Activated T-cell treated with anti-CD3 and anti-CD28 coated beads, Interleukin-2, amount 50 U/mL, for 4 hours (primary cell): Measurements from ENCODE around the gene FBXO21. TPM values are rescaled to one million over a fixed set of nuclear protein-coding genes. Genes with fewer than 3 reads are reported as not detected.
A peak's percentile ranks its signal among the peaks of the same experiment; 100 is the strongest.

Experiments
- ATAC-seq, 2 donors: fragments of 200-7000 bp; cut with Tn5 transposase; one replicate each; pipeline ENCODE4 v1.10.0; 2021
- DNase-seq: peaks from one replicate; pipeline ENCODE4 v3.0.0-alpha.2; 2020
- H3K27me3 Mint-ChIP-seq: one replicate; pipeline ENCODE4 v1.8.0; 2021; ENCODE audit warnings: low read depth, mixed read lengths
- H3K36me3 Mint-ChIP-seq: one replicate; pipeline ENCODE4 v1.8.0; 2022; ENCODE audit warnings: mixed read lengths; ENCODE audit not compliant: insufficient read depth
- H3K4me1 Mint-ChIP-seq: one replicate; pipeline ENCODE4 v1.8.0; 2021; ENCODE audit warnings: low read depth, mixed read lengths
- H3K4me3 Mint-ChIP-seq: one replicate; pipeline ENCODE4 v1.8.0; 2021; ENCODE audit warnings: mild to moderate bottlenecking, moderate library complexity, mixed read lengths
- H3K9me3 Mint-ChIP-seq: one replicate; pipeline ENCODE4 v1.8.0; 2021; ENCODE audit warnings: mixed read lengths
- total RNA-seq, 3 donors: library from RNA; stranded (reverse); gene quantifications; one replicate each; pipeline ENCODE4 v1.2.1, GENCODE V29; 2021

The FBXO21 gene
- total RNA-seq, 3 donors from 2014 or later = 33.5 to 38.0 (median 36.3) TPM

DNA sequence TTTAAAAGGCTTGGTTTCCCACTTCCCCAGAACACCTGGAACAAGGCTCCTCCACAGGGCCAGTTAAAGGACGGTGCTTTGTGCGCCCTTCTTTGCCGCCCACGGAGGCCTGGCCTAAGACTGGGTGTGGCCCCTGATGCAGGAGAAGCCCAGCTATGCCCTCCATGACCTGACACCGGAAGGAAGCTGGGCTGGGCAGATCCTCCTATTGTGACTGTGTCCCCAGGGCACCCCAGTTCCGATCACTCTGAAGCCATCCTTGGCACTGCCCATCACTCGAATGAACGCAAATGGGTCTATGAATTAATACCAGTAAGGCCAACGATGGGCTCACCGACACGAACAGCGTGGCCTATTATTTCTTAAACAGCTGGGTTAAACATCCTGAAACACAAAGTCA lies 42.6 kb downstream of the FBXO21 start:
- DNase-seq (no peak), ATAC-seq (no peak)
- no peaks in the 10 kb centered on the region for H3K9me3 Mint-ChIP-seq
- H3K4me3 Mint-ChIP-seq = no peak overlapping the region
- H3K4me1 Mint-ChIP-seq = peaks cover 22% of the 10 kb centered on the region
- peaks cover 39% of the 10 kb centered on the region for H3K36me3 Mint-ChIP-seq
- no peaks in the 10 kb centered on the region for H3K27me3 Mint-ChIP-seq

DNA sequence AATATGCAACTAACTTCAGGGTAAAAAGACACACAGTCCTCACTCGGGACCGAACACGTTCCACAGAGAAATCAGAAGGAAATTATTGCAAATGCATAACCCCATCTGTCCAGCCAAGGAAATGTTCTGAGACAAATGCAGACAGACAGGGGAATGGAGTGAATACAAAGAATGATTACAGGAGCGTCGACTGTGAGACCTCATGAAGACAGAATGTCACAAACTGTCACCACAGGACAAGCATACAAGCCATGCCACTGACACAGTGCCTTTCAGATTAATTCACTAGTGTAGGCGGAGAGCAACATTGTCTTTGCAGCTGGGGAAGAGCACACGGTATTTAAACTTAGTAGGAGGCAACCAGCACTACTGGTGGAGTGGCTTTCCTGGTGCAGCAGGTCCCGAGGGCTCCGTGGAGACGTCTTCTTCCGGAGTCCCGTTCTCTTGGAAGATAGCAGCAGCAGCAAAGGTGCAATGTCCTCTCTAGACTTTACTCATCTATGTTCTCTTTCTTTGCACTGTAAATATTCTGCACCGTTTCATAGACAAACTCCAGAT lies 44.6 kb downstream of the FBXO21 start:
- Mint-ChIP-seq H3K4me1 (peaks cover 13% of the 10 kb centered on the region), H3K9me3 (no peaks in the 10 kb centered on the region), H3K4me3 (no peak overlapping the region), H3K36me3 (peaks cover 29% of the 10 kb centered on the region), H3K27me3 (no peaks in the 10 kb centered on the region)
- no peak for DNase-seq
- ATAC-seq = no peak

DNA sequence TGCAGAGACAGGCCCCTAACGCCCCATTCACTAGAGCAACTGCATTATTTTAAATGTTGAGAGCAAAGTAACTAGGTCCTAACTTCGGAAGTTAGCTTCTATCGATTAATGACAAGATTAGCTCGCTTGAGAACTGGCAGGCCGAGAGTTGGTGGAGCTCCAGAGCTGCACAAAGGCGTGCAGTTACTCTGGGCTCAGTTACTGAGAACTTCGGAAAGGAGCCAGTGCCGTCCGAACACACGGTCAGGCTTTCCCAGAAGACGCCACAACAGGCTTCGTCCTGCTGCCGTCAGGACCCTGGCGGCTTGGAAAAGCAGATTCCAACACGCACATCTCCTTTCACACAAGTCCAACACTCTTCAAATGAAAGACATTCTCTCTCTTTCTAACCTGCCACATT lies 45.7 kb downstream of the FBXO21 start:
- DNase-seq = no peak
- Mint-ChIP-seq H3K27me3 (no peaks in the 10 kb centered on the region), H3K4me3 (no peak overlapping the region), H3K36me3 (peaks cover 26% of the 10 kb centered on the region), H3K9me3 (no peaks in the 10 kb centered on the region), H3K4me1 (peaks cover 8% of the 10 kb centered on the region)
- ATAC-seq = no peak

DNA sequence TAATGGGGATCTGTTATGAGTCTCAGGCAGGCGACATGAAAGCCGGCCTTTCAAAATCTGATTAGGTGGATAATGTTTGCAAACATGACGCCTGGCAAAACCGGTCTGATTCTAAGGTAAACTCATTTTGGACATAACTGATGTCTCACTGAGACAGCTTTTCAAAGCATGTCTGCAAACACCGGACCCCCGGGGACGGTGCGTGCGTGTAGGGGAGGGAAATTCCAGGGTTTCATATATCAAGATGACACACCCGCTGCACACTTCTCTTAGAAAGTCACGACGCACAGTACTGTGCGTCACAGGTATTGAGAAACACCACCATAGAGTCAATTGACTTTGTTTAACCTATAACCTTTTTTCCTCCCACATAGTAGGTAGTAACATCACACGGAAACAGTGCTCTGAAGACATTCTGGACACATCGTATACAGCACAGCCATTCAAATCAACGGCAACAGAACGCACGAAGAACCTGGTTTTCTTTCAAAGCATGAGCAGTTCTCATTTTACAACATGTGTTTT lies 47.2 kb downstream of the FBXO21 start:
- Mint-ChIP-seq H3K9me3 (no peaks in the 10 kb centered on the region), H3K4me3 (no peak overlapping the region), H3K4me1 (peaks cover under 1% of the 10 kb centered on the region), H3K36me3 (peaks cover 23% of the 10 kb centered on the region), H3K27me3 (no peaks in the 10 kb centered on the region)
- ATAC-seq = peak in 1 of 2 donors; percentile 71
- no peak for DNase-seq

DNA sequence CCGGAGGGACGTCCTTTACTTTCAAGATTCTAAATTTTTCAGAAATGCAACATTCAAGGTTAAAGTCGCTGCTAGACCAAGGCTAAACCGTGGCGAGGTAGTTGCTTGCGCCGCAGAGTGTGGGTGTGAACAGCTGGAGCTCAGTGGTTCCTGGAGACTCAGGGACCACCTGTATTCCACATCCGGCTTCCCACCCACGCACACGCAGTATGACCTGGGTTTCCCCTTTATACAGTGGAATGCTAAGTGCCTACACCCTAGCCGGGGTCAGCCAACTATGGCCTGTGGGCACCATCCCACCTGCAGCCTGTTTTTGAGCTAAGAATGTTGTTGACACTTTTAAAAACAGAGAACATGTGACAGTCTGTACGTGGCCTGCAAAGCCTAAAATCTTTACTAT lies 48.2 kb downstream of the FBXO21 start:
- ATAC-seq (no peak), DNase-seq (no peak)
- Mint-ChIP-seq H3K9me3 (no peaks in the 10 kb centered on the region), H3K4me1 (no peaks in the 10 kb centered on the region), H3K27me3 (no peaks in the 10 kb centered on the region), H3K36me3 (peaks cover 21% of the 10 kb centered on the region), H3K4me3 (no peak overlapping the region)

DNA sequence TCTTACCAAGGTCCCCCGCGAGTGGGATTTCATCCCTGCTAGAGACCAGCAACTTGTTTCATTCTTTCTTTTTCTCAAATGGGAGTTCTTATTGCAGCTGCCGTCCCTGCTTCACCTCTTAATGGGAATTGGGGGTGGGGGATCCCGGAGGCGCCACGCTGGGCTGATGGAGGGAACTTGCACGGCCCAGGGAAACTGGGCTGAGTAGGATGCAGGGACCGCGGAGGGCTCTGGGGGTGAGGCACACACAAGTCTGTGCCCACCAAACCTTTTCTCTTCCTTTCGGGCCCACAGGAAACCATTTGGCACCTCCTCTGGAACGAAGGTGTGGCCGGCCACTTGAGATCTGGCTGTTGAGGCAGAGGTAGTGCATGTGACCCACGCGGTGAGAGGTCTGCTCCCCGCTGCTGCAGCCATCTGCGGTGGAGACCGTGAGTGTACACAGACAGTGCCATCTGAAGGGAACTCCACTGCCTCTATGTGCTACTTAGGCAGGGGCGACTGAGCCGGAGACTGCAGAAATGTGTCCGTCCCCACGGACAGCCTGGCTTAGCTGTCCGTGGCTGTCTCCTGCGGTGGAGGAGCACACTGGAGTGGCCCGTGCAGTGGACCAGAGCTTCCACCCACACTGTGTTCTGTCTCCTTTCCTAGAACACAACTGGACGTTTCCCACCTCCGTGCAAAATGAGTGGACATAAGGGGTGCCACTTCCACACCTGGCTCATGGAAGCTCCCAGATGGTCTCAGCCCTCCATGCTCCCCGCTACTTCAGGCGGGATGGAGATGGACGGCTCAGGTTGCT lies 49.0 kb downstream of the FBXO21 start:
- Mint-ChIP-seq H3K27me3 (no peaks in the 10 kb centered on the region), H3K4me3 (no peak overlapping the region), H3K9me3 (no peaks in the 10 kb centered on the region), H3K4me1 (no peaks in the 10 kb centered on the region), H3K36me3 (peaks cover 19% of the 10 kb centered on the region)
- DNase-seq (no peak), ATAC-seq (no peak)

DNA sequence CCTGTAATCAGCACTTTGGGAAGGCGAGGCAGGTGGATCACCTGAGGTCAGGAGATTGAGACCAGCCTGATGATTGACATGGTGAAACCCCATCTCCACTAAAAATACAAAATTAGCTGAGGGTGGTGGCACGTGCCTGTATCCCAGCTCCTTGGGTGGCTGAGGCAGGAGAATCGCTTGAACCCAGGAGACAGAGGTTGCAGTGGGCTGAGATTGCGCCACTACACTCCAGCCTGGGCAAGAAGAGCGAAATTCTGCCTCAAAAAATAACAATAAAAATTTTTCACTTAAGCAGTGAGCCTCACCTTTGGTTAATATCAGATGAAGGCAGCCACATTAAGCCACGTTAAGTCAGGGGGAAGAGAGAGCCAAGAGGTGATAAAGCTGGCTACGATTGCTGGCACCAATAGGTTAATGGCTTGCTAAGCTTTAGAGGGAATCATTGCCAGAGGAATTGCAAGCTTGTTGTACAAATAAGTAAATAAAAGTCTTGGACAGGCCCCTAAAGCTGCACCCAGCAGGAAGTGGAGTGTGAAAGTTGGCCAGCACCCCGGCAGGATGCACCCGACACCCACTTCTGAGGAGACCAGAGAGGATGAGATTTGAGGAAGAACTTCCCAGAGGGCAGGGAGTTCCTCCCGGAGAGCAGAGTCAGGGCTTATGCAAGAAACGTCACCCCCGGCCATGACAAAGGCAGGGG lies 49.7 kb downstream of the FBXO21 start:
- DNase-seq (no peak), ATAC-seq (no peak)
- no peaks in the 10 kb centered on the region for H3K9me3 Mint-ChIP-seq
- peaks cover 13% of the 10 kb centered on the region for H3K36me3 Mint-ChIP-seq
- no peaks in the 10 kb centered on the region for H3K4me1 Mint-ChIP-seq
- H3K4me3 Mint-ChIP-seq = no peak overlapping the region
- H3K27me3 Mint-ChIP-seq = no peaks in the 10 kb centered on the region

DNA sequence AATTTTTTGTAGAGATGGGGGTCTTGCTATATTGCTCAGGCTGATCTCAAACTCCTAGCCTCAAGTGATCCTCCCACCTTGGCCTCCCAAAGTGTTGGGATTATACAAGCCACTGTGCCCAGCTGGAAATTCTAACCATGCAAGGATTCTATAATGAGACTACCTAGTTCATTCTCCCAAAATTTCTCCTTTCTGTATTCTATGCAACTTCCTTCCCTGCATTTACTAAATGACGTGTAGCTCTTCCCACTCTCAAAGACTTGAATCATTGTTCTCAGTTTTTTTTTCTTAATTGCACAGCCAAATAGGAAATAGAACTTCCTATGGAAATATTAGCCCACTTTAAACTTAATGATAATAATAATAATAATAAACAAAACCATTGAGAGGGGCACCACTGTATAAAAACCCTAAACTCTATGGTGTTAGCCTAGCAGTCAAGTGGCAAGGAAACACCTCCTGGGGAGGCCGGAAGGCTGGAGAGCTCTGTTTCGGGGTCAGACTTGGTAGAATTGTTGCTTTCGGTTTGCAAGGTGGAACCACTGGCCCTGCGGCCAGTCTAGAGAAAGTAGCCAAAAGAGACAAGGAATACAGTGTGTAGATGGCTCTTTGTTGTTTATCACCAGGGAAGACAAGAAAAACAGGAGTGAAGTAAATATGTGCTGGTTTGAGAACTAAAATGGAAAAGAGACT lies 51.1 kb downstream of the FBXO21 start:
- Mint-ChIP-seq H3K4me3 (no peak overlapping the region), H3K9me3 (no peaks in the 10 kb centered on the region), H3K36me3 (peaks cover 9% of the 10 kb centered on the region), H3K4me1 (peaks cover 3% of the 10 kb centered on the region), H3K27me3 (no peaks in the 10 kb centered on the region)
- DNase-seq = no peak
- ATAC-seq = no peak

DNA sequence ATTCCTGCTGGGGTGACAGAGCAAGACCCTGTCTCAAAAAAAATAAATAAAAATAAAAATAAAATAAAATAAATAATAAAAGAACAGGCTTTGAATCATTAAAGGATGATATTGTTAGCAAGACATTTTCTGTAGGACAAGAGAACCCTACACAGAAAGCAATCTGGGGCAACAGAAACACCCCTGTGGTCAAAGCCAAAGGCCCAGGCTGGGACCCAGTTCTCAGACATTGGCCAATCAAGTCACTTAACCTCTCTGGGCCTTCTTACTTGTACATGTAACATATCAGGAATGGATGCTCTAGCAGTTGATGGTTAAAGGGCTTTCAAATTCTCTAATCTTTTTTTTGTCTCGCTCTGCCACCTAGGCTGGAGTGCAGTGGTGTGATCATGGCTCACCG lies 55.5 kb downstream of the FBXO21 start:
- Mint-ChIP-seq H3K36me3 (no peaks in the 10 kb centered on the region), H3K9me3 (no peaks in the 10 kb centered on the region), H3K4me3 (no peak overlapping the region), H3K27me3 (no peaks in the 10 kb centered on the region), H3K4me1 (peaks cover 10% of the 10 kb centered on the region)
- no peak for DNase-seq
- ATAC-seq = no peak

DNA sequence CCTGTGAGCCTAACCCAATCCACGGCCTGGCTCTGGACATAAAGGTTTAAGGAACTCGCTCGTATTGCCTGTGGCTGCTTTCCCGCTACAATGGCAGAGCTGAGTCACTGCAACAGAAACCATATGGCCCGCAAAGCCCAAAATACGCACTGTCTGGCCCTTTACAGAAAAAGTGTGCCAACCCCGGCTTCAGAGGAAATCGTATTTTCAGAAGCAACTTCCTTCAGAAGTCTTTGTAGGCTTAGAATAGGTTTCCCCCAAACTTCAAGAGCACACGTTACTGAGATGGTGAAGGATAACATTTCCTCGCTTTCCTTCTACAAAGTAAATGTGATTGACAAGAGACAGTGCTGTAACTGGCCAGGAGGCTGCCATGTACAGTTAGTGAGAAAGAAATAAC lies 56.2 kb downstream of the FBXO21 start:
- Mint-ChIP-seq H3K36me3 (no peaks in the 10 kb centered on the region), H3K27me3 (no peaks in the 10 kb centered on the region), H3K4me3 (peak overlapping the region; percentile 36), H3K4me1 (peaks cover 10% of the 10 kb centered on the region), H3K9me3 (no peaks in the 10 kb centered on the region)
- peak; percentile 91 for ATAC-seq
- DNase-seq = peak; percentile 42

DNA sequence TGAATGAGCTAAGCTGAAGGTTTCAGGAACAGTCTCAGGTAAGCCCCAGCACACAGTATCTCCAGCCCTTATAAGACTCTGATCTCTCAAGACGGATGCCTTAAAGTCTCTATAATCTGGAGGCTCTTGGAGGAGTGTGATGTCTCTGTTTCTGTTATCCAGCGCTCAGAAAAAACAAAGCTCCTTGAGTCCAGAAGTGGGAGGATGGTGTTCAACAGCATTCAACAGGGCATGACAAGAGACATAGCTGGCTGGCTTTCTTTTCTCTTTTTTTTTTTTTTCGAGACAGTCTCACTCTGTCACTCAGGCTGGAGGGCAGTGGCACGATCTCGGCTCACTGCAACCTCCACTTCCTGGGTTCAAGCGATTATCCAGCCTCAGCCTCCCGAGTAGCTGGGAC lies 59.5 kb downstream of the FBXO21 start:
- ATAC-seq = no peak

DNA sequence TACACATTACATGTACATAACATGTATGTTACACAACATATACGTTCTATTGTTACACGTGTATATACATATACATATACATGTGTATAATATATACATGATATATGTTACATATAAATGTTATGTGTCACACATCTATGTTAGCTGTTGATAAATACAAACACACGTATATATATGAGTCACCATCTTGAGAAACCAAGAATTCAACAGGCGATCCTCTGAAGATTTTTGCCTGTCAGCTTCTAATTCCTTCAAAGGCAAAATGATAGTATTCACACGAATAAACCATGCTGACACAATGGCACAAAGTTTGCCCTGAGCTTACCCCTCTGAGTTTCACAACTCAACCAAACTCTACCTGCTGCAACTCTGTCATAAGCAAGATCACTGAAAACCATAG lies 60.9 kb downstream of the FBXO21 start:
- no peak for DNase-seq
- Mint-ChIP-seq H3K4me3 (no peak overlapping the region), H3K36me3 (no peaks in the 10 kb centered on the region), H3K9me3 (no peaks in the 10 kb centered on the region), H3K4me1 (peaks cover 10% of the 10 kb centered on the region), H3K27me3 (no peaks in the 10 kb centered on the region)
- no peak for ATAC-seq

More for the DNA sequence above, 59.5 kb downstream of the FBXO21 start:
- Mint-ChIP-seq H3K27me3 (no peaks in the 10 kb centered on the region), H3K4me1 (peaks cover 10% of the 10 kb centered on the region), H3K36me3 (no peaks in the 10 kb centered on the region), H3K4me3 (no peak overlapping the region), H3K9me3 (no peaks in the 10 kb centered on the region)
- DNase-seq = no peak

DNA sequence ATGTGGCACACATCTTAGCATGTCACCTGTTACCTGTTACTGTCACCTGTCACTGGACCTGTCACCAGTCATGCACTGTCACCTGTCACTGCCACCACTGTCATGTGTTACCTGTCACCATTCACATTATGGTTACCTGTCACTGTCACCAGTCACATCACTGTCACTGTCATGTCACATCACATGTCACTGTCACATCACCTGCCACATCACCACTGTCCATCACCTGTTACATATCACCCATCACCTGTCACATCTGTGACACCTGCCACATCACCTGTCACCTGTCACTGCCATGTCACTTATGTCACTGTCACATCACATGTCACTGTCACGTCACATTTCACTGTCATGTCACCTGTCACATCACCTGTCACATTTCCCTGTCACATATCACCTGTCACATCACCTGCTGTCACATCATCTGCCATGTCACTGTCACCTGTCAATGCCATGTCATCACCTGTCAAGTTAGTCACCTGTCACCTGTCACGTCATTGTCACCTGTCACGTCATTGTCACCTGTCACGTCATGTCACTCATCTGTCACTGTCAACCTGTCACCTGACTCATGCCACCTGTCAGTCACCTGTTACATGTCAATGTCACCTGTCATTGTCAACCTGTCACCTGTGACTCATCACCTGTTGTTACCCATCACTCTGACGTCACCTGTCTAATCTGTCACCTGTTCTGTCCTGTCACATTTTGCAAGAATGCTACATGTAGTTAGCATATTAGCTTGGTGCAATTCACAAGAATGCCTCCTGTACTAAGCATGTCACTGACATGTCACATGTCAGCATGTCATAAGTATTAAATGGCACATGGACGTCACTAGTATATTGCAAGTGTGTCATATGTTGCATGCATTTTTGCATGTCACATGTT lies 62.1 kb downstream of the FBXO21 start:
- no peak overlapping the region for H3K4me3 Mint-ChIP-seq
- no peak for ATAC-seq
- no peak for DNase-seq

More for the DNA sequence above, 62.1 kb downstream of the FBXO21 start:
- Mint-ChIP-seq H3K36me3 (no peaks in the 10 kb centered on the region), H3K4me1 (no peaks in the 10 kb centered on the region), H3K27me3 (no peaks in the 10 kb centered on the region), H3K9me3 (no peaks in the 10 kb centered on the region)
